Psoas muscle (tissue), 8 donors: ENCODE measurements around the gene RAB27A. TPM values are rescaled to one million over a fixed set of nuclear protein-coding genes. Genes with fewer than 3 reads are reported as not detected.

Source experiments
- ATAC-seq, 4 donors: fragments of 200-7000 bp; cut with Tn5 transposase; one replicate each; pipeline ENCODE4 v1.9.1; 2020; ENCODE audit warnings: moderate library complexity in 3 of 4, mild to moderate bottlenecking in 2 of 4
- DNase-seq, 2 donors: peaks; one replicate each; pipeline ENCODE4 v3.0.0-alpha.2; 2020
- H3K27ac ChIP-seq: fragments of 200-600 bp; one replicate; pipeline ENCODE4 v1.8.0; 2022
- H3K27me3 ChIP-seq, 3 donors: fragments of 200-600 bp in 1 of 3; one replicate each; pipeline versions ENCODE4 v1.6.1 to v1.8.0; 2013 to 2022; ENCODE audit warnings: low read length in 2 of 3, mild to moderate bottlenecking in 2 of 3, moderate library complexity in 1 of 3; ENCODE audit not compliant: insufficient read depth in 3 of 3
- H3K36me3 ChIP-seq, 2 donors: fragments of 200-600 bp in 1 of 2; one replicate each; pipeline versions ENCODE4 v1.6.1 to v1.8.0; 2013 to 2022; ENCODE audit warnings: low read depth in 1 of 2, mild to moderate bottlenecking in 1 of 2, moderate library complexity in 1 of 2; ENCODE audit not compliant: insufficient read depth in 1 of 2
- H3K4me1 ChIP-seq: fragments of 200-600 bp; one replicate; pipeline ENCODE4 v1.8.0; 2022
- H3K4me3 ChIP-seq: fragments of 200-600 bp; one replicate; pipeline ENCODE4 v1.8.0; 2022; ENCODE audit warnings: mild to moderate bottlenecking
- H3K9me3 ChIP-seq: fragments of 200-600 bp; one replicate; pipeline ENCODE4 v1.8.0; 2022
- WGBS, 3 donors: extraction: QIAGEN DNeasy Blood & Tissue Kit; methylation state at CpG; one replicate each; pipeline versions ENCODE4 v1.1.6 to v1.1.7; 2013; 5-methylcytosine and 5-hydroxymethylcytosine counted together
- intact Hi-C, 2 donors: fragments of 100-400 bp; cut with DNase I; formaldehyde crosslinking; loops; one replicate each; pipeline versions ENCODE4 v1.11.0 to v1.14.2; 2022
- polyA plus RNA-seq, 3 donors: library from polyadenylated mRNA; stranded (reverse); fragments of 200-250 nt; gene quantifications; one replicate each; pipeline ENCODE4 v1.2.3, GENCODE V29; 2013
- total RNA-seq, 4 donors: library from RNA; stranded (reverse); fragmentation: NEBNext Ultra II Directional in 2 of 4; extraction: Animal tissue kit (Norgen Biotek cat#: 25700) in 2 of 4; gene quantifications; one replicate each; pipeline versions ENCODE4 v1.2.1 to v1.2.4, GENCODE V29; 2021 to 2023
- TF ChIP-seq, protein P1 (sequence below): fragments of 200-600 bp; IDR thresholded peaks from one replicate; pipeline ENCODE4 v1.8.0; 2022; ENCODE audit warnings: antibody characterized with exemption
- donor health status: healthy with polysubstance abuse.
- donor health status: DM: no; HTN: no; CAD: no; lungs with moderate emphysema.
- donor health status: Bipolar disorder and iron deficiency.
- donor health status: healthy.
- donor health status: DM: yes; HTN: yes; CAD: no.
- donor health status: DM: no; HTN: no; CAD: no.
- donor health status: DM: no; HTN: no; CAD: no.
- donor health status: DM: yes; HTN: yes; CAD: no.

RAB27A gene
- total and polyA plus RNA-seq, 7 donors: 1.2 to 5.4 (median 2.3) TPM

DNA sequence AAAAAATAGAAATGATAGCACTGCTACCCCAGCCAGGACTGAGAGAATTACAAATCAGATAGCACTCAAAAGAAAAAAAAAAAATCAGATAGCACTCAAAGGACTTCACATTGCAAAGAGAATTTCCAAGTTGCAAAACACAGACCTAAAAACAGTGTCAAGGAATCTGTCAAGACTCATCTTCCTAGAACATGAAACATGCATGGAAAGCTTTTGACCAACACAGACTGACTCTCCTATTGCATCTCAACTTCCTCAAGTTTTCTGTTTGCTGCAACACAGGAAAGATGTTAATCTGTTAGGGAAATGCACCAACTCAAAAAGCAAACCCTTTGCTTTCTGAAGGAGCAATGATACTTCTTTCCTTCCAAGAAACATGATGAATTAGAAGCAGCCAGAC lies 42.3 kb downstream of the RAB27A start:
- TF ChIP-seq, protein P1, sequence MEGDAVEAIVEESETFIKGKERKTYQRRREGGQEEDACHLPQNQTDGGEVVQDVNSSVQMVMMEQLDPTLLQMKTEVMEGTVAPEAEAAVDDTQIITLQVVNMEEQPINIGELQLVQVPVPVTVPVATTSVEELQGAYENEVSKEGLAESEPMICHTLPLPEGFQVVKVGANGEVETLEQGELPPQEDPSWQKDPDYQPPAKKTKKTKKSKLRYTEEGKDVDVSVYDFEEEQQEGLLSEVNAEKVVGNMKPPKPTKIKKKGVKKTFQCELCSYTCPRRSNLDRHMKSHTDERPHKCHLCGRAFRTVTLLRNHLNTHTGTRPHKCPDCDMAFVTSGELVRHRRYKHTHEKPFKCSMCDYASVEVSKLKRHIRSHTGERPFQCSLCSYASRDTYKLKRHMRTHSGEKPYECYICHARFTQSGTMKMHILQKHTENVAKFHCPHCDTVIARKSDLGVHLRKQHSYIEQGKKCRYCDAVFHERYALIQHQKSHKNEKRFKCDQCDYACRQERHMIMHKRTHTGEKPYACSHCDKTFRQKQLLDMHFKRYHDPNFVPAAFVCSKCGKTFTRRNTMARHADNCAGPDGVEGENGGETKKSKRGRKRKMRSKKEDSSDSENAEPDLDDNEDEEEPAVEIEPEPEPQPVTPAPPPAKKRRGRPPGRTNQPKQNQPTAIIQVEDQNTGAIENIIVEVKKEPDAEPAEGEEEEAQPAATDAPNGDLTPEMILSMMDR: no peak
- Histone ChIP-seq H3K4me3 (no peak overlapping the region), H3K36me3 (no peaks in the 10 kb centered on the region), H3K4me1 (no peaks in the 10 kb centered on the region), H3K9me3 (no peaks in the 10 kb centered on the region), H3K27ac (no peak overlapping the region), H3K27me3 (peaks cover 0 to 2% (median 0%) of the 10 kb centered on the region in 3 donors)
- DNase-seq (no peak), ATAC-seq (no peak)
- intact Hi-C loops: no loop called here

DNA sequence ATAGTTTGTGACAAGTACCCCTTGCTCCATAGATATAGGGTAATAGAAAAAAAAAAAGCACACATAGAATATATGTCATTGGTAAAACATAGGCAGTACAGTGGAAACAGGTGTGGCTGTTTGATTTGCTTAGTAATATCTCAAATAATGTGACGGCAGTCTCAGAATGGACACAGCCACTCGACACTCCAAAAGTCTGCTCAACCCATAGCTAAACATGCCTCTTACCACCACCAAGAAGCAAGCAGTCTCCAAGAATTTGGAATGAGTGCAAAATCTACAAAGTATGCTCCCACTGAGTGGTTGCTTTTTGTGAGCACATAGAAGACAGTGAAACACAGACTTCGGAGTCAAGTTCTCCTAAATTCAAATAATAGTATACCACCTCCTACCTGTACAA lies 43.0 kb downstream of the RAB27A start:
- TF ChIP-seq, protein P1: no peak
- intact Hi-C loops: no loop called here
- 94 to 96% (median 94%) methylated on average over 3 of the region's 3 CpGs for WGBS, 3 donors

DNA sequence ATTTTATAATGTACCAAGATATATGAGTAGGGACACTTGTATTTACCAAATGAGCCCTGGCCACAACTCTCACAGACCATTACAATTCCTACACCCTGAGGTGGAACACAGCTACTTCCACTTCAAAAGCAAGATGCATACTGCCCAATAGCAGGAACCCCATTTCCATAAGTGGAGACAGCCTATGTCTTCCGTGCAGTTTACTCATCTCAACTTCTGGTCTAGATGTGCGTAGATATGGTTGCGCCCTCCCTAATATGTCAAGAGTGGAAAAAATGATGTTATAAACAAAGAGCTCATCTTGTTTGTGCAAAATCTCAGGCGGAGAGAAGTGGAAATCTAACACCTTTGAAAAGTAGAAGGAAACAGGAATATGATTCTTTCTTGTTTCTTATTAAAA lies 44.6 kb downstream of the RAB27A start:
- 90 to 93% (median 92%) methylated on average over 4 of the region's 4 CpGs for WGBS, 3 donors
- Histone ChIP-seq H3K36me3 (no peaks in the 10 kb centered on the region), H3K4me3 (no peak overlapping the region), H3K9me3 (no peaks in the 10 kb centered on the region), H3K27ac (no peak overlapping the region), H3K27me3 (peaks cover 0 to 2% (median 0%) of the 10 kb centered on the region in 3 donors), H3K4me1 (no peaks in the 10 kb centered on the region)
- ATAC-seq (no peak), DNase-seq (no peak)
- intact Hi-C loops: no loop called here
- TF ChIP-seq, protein P1: no peak

More for the DNA sequence above, 43.0 kb downstream of the RAB27A start:
- Histone ChIP-seq H3K9me3 (no peaks in the 10 kb centered on the region), H3K36me3 (no peaks in the 10 kb centered on the region), H3K4me3 (no peak overlapping the region), H3K27me3 (peaks cover 0 to 2% (median 0%) of the 10 kb centered on the region in 3 donors), H3K4me1 (no peaks in the 10 kb centered on the region), H3K27ac (no peak overlapping the region)
- ATAC-seq (no peak), DNase-seq (no peak)

DNA sequence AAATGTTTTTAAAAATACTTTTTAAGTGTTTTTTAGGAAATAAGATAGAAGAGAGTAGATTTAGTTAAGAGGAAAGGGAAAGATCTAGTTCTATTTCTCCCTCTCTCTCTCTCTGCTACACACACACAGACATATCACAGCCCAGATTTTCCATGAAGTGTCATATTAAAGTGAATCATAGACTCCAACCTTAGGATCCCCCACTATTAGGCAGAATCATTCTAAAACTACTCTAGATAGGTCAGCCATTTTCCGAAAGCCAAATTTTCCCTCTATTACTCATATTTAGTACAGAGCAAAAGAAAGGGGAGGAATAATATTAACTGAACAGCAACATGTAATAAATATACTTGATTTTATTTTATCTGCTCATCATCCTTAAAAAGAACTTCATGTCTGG lies 47.7 kb downstream of the RAB27A start:
- Histone ChIP-seq H3K27me3 (peaks cover 0 to 2% (median 0%) of the 10 kb centered on the region in 3 donors), H3K27ac (no peak overlapping the region), H3K36me3 (no peaks in the 10 kb centered on the region), H3K4me1 (no peaks in the 10 kb centered on the region), H3K9me3 (no peaks in the 10 kb centered on the region), H3K4me3 (no peak overlapping the region)
- WGBS, 3 donors: 0 to 95% (median 0%) methylated on average over 1 of the region's 1 CpG
- intact Hi-C loops: no loop called here
- ATAC-seq (no peak), DNase-seq (no peak)
- TF ChIP-seq, protein P1: no peak

DNA sequence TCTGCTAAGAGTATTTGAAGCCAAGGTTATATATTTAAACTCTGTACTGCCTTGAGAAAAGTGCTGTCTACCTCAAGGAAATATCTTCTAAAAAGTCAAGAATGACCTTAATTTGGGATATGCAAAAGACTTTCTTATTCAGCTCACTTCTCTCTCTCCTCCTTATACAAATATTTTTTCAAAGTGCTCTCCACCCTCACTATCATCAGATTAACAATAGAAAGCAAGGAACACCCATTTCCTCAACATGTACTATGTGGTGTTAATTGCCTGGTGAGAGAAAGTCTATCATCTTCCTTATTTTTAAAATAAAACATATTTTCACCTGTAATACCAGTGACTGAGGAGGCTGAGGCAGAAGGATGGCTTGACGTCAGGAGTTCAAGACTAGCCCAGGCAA lies 48.4 kb downstream of the RAB27A start:
- intact Hi-C loops: no loop called here
- DNase-seq (no peak), ATAC-seq (no peak)
- WGBS, 3 donors: 86 to 97% (median 87%) methylated on average over 1 of the region's 1 CpG
- no peaks in the 10 kb centered on the region for H3K36me3 ChIP-seq
- no peak overlapping the region for H3K4me3 ChIP-seq
- no peaks in the 10 kb centered on the region for H3K9me3 ChIP-seq
- peaks cover 0 to 2% (median 0%) of the 10 kb centered on the region in 3 donors for H3K27me3 ChIP-seq
- no peaks in the 10 kb centered on the region for H3K4me1 ChIP-seq
- TF ChIP-seq, protein P1: no peak
- H3K27ac ChIP-seq: no peak overlapping the region
